GM18870 (cell line): ENCODE results near the gene HHLA2.

ENCODE experiments used
- ATAC-seq: cut with Tn5 transposase; IDR thresholded peaks from one replicate; pipeline ENCODE4 v1.9.1; 2021; ENCODE audit warnings: moderate library complexity; ENCODE audit not compliant: unreplicated experiment

Gene HHLA2

GRCh38 chr3:108391917-108392593 lies 95.7 kb downstream of the HHLA2 start:
- no peak for ATAC-seq

- no peak for ATAC-seq
Observed at GRCh38 chr3:108393128-108393900, 97.0 kb downstream of the HHLA2 start.

- ATAC-seq = no peak
Observed at GRCh38 chr3:108394016-108394415, 97.7 kb downstream of the HHLA2 start.

- no peak for ATAC-seq
Observed at GRCh38 chr3:108394563-108394962, 98.2 kb downstream of the HHLA2 start.

- no peak for ATAC-seq
Observed at GRCh38 chr3:108396336-108396735, 100.0 kb downstream of the HHLA2 start.

GRCh38 chr3:108398510-108398909 lies 102.2 kb downstream of the HHLA2 start:
- ATAC-seq = no peak

GRCh38 chr3:108401836-108402235 lies 105.5 kb downstream of the HHLA2 start:
- no peak for ATAC-seq

- no peak for ATAC-seq
Observed at GRCh38 chr3:108403198-108403597, 106.8 kb downstream of the HHLA2 start.

GRCh38 chr3:108403686-108404345 lies 107.5 kb downstream of the HHLA2 start:
- no peak for ATAC-seq

- ATAC-seq = no peak
Observed at GRCh38 chr3:108404368-108404767, 108.0 kb downstream of the HHLA2 start.

- ATAC-seq = peak; percentile 4
Observed at GRCh38 chr3:108406063-108406660, 109.8 kb downstream of the HHLA2 start.

GRCh38 chr3:108406661-108407206 lies 110.4 kb downstream of the HHLA2 start:
- peak; percentile 97 for ATAC-seq

GRCh38 chr3:108407886-108408285 lies 111.5 kb downstream of the HHLA2 start:
- no peak for ATAC-seq

- no peak for ATAC-seq
Observed at GRCh38 chr3:108408883-108409799, 112.8 kb downstream of the HHLA2 start.

- ATAC-seq = no peak
Observed at GRCh38 chr3:108409800-108410178, 113.4 kb downstream of the HHLA2 start.

GRCh38 chr3:108410531-108410984 lies 114.2 kb downstream of the HHLA2 start:
- no peak for ATAC-seq

- ATAC-seq = no peak
Observed at GRCh38 chr3:108412121-108412750, 115.9 kb downstream of the HHLA2 start.

GRCh38 chr3:108414007-108414406 lies 117.7 kb downstream of the HHLA2 start:
- no peak for ATAC-seq

- no peak for ATAC-seq
Observed at GRCh38 chr3:108415661-108416060, 119.3 kb downstream of the HHLA2 start.
